GM18858 (cell line): ENCODE results near the gene RSRC2.
"Not testable (repeated sequence)": the region's sequence is repeated elsewhere in the genome, so short reads cannot be mapped to it uniquely, and the experiment has no call there.

Experiments used
- ATAC-seq: cut with Tn5 transposase; IDR thresholded peaks from one replicate; pipeline ENCODE4 v1.9.1; 2021; ENCODE audit not compliant: unreplicated experiment

RSRC2 gene

DNA sequence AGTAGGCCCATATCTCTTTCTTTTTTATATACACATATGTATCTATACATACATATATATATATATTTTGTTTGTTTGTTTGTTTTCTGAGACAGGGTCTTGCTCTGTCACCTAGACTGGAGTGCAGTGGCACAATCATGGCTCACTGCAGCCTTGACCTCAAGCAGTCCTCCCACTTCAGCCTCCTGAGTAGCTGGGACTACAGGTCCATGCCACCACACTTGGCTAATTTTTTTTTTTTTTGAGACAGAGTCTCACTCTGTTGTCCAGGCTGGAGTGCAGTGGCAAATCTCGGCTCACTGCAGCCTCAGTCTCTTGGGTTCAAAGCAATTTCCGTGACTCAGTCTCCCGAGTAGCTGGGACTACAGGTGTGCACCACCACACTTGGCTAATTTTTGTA lies 38.9 kb downstream of the RSRC2 start:
- ATAC-seq: not testable (repeated sequence)

DNA sequence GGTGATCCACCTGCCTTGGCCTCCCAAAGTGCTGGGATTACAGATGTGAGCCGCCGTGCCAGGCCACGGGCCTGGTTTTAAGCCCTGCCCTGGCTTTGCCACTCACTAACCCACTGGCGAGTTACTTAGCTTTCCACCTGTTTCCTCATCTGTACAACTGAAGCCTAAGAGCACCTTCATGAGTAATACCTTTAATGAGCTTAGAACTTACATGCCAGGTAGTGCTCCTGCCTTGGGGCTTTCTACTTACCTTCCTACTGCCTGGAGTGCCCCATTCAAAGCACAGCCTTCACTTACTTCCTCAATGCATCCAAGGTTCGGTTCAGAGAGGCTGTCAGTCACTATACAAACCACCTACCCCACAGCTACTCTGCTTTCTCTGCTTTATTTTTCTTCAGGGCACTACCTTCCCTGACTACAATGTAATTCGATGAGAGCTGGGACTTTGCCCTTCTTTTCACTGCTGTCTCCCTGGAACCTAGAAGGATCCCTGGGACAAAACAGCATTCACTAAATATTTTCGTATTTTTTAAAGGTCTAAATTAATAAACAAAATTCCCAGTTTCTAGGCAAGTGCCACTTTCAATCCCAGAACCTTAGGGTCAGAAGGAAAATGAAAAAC lies 39.8 kb downstream of the RSRC2 start:
- ATAC-seq: no peak

GRCh38 chr12:122486360-122486759 lies 40.4 kb downstream of the RSRC2 start:
- ATAC-seq: not testable (repeated sequence)

DNA sequence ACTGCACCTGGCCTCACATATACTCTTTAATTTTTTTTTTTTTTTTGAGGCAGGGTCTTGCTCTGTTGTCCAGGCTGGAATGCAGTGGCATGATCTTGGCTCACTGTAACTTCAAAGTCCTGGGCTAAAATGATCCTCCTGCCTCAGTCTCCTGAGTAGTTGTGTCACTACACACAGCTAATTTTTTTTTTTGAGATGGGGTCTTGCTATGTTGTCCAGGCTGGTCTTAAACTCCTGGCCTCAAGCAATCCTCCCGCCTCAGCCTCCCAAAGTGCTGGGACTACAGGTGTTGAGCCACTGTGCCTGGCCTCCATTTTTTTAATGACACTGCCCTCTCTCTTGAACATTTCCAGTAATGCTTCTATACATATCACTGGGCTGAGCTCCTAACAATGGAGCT lies 42.4 kb downstream of the RSRC2 start:
- ATAC-seq: not testable (repeated sequence)

DNA sequence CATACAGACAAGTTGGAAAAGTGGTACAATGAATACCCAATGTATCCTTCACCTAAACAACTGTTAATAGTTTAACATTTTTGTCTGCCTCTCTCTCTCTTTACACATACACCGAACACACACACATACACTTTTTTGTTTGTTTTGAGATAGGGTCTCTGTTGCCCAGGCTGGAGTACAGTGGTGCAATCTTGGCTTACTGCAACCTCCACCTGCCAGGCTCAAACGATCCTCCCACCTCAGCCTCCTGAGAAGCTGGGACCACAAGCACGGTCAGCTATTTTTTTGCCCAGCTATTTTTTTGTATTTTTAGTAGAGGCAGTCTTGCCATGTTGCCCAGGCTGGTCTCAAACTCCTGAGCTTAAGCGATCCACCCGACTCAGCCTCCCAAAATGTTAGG lies 42.8 kb downstream of the RSRC2 start:
- ATAC-seq: no peak

- no peak for ATAC-seq
These were observed 44.9 kb downstream of the RSRC2 start for GRCh38 chr12:122481861-122482260.

GRCh38 chr12:122480753-122481152 lies 46.0 kb downstream of the RSRC2 start:
- ATAC-seq: no peak

GRCh38 chr12:122474324-122474716 lies 52.4 kb downstream of the RSRC2 start:
- ATAC-seq: no peak

- no peak for ATAC-seq
These were observed 53.0 kb downstream of the RSRC2 start for GRCh38 chr12:122473543-122474323.

DNA sequence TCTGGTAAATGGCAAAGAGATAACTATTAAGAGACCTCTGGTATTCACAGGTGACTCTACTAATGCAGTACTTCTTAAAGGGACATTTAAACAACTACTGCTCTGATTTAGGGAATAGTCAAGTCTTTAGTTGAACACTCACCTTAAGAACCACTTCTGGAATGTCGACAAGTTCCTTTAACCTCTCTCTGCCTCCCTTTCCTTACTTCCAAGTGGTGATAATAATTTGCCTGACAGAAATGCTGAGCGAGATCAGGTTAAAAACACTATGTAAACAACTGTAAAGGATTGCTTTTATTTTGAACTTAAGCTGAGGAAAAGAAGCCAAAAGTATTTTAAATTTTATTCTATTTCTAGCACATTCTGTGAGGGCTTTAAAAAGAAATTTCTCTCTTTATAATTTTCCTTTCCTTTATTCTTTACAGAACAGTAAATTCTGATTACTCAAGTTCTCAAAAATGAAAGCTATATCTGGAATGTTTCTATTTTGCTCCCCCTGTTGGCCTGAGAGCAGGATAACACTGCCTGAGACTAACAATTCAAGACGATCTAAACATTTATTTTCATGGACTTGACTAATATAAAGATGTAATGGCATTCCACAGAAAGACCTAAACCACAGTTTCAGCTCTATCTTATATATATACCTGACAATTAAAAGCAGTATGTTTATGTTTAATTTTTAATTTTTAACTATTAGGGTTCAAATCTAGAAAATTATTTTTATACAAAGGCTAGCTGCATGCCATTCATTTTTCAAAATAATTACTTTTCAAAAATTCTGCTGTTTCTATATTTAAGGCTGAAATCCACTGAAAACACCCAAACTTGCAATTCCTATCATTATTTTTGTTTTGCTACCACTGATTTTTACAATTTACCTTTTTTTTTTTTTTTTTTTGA lies 55.2 kb downstream of the RSRC2 start:
- ATAC-seq: no peak

- ATAC-seq: not testable (repeated sequence)
These were observed 56.2 kb downstream of the RSRC2 start for GRCh38 chr12:122470576-122470975.

DNA sequence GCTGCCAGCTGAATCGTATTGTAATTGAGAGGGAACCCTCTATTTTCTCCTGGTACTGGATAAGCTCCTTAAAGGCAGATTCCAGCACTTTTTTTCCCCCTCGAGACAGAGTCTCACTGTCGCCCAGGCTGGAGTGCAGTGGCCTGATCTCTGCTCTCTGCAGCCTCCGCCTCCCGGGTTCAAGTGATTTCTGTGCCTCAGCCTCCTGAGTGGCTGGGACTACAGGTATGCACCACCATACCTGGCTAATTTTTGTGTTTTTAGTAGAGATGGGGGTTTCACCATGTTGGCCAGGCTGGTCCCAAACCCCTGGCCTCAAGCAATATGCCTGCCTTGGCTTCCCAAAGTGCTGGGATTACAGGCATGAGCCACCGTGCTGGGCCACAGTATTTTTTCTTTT lies 56.9 kb downstream of the RSRC2 start:
- ATAC-seq: not testable (repeated sequence)

DNA sequence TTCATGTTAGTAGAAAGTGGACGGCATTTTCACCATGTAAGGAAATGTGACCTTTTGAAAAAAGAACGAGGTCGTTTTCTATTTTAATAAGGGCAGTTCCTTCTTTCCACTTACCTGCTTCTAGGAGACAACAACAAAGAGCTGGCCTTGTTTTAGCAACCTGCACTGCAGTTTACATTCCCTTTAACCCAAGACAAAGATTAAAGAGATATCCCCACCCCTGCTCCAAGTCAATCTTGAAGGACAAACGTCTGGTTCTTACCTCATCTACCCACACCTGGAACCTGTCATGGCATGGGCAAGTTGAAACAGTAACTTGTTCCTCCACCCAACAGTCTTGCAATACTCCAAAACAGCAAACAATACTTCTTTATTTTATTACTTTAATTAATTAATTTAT lies 58.8 kb downstream of the RSRC2 start:
- no peak for ATAC-seq

DNA sequence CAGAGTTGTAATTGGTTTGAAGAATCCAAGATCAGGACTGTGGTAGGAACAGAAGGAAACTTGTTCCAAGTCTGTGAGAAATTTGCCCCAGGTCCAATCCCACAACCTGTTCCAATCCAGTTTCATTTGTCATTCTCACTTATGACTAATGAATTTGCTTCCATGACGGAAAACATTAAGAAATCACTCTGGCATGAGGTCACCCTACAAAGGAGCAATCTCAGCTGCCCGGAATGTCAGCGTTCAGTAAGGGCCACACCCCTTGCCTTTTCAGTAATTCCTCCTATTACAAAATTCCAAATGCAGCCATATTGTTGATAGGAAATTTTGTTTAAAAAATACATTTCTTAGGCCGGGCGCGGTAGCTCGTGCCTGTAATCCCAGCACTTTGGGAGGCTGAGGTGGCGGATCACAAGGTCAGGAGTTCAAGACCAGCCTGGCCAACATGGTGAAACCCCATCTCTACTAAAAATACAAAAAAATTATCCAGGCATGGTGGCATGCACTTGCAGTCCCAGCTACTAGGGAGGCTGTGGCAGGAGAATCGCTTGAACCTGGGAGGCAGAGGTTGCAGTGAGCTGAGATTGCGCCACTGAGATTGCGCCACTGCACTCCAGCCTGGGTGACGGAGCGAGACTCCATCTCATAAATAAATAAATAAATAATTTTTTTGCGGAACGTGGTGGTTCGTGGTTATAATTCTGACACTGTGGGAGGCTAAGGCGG lies 62.3 kb downstream of the RSRC2 start:
- ATAC-seq: not testable (repeated sequence)

- ATAC-seq: no peak
These were observed 66.1 kb downstream of the RSRC2 start for GRCh38 chr12:122460641-122461040.

GRCh38 chr12:122460061-122460460 lies 66.7 kb downstream of the RSRC2 start:
- no peak for ATAC-seq

DNA sequence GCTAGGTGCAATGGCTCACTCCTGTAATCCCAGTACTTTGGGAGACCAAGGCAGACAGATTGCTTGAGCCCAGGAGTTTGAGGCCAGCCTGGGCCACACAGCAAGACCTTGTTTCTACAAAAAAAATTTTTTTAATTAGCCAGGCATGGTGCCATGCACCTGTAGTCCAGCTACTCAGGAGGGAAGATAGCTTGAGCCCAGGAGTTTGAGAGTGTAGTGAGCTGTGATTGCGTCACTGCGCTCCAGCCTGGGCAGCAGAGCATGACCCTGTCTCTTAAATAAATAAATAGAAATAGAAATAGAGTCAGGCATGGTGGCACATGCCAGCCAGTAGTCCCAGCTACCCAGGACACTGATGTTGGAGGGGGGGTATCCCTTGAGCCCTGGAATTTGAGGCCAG lies 67.5 kb downstream of the RSRC2 start:
- no peak for ATAC-seq

GRCh38 chr12:122458105-122459035 lies 68.4 kb downstream of the RSRC2 start:
- ATAC-seq: no peak

DNA sequence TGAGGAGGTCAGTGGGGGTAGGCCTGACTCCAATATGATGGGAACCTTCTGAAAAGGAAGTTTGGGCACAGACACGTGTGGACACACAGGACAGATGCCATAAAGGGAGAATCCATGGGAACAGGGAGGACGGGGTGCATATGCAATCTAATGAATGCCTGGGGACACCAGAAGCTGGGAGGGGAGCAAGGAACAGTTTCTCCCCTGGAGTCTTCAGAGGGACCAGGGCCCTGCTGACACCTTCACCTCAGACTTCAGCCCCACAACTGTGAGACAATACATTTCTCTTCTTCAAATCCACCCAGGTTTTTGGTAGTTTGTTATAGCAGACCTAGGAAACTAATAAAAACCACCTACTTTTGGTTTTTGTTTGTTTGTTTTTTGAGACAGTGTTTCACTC lies 69.1 kb downstream of the RSRC2 start:
- no peak for ATAC-seq

- no peak for ATAC-seq
These were observed 72.0 kb downstream of the RSRC2 start for GRCh38 chr12:122454739-122455138.
